D721Med (cell line): ENCODE results near the gene B3GNT5.

Experiments
- DNase-seq: peaks from one replicate; pipeline ENCODE4 v3.0.0; 2011; ENCODE audit warnings: low spot score; ENCODE audit not compliant: insufficient read length
- FAIRE-seq: peaks from 2 replicates; lab custom pipeline; 2011; peaks lifted over from hg19 to GRCh38; lab: Jason Lieb, UNC
- TF ChIP-seq, protein P1 (sequence below): IDR thresholded peaks from 2 replicates; pipeline ENCODE4 v1.5.1; 2012; ENCODE audit warnings: mild to moderate bottlenecking, control low read depth; ENCODE audit not compliant: insufficient read depth; ENCODE audit errors: missing control alignments

The B3GNT5 gene

DNA sequence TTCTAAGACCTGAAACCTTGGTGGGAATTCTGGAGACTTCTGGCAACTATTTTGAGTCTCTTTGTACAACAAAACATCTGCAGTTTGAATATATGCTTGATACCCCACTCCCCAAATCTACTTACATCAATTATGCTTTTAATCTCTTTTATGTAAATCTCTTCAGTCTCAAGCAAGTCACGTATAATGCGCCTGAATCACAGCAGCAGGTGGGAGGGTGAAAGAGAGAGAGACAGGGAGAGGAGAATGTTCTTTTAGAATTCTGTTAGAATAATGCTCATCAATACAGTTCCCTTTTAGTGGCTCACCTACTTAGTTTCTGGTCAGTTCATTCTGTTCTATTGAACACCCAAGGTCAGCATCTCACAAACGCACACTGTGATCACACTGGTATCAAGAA, 22.2 kb upstream of the B3GNT5 start:
- TF ChIP-seq, protein P1, sequence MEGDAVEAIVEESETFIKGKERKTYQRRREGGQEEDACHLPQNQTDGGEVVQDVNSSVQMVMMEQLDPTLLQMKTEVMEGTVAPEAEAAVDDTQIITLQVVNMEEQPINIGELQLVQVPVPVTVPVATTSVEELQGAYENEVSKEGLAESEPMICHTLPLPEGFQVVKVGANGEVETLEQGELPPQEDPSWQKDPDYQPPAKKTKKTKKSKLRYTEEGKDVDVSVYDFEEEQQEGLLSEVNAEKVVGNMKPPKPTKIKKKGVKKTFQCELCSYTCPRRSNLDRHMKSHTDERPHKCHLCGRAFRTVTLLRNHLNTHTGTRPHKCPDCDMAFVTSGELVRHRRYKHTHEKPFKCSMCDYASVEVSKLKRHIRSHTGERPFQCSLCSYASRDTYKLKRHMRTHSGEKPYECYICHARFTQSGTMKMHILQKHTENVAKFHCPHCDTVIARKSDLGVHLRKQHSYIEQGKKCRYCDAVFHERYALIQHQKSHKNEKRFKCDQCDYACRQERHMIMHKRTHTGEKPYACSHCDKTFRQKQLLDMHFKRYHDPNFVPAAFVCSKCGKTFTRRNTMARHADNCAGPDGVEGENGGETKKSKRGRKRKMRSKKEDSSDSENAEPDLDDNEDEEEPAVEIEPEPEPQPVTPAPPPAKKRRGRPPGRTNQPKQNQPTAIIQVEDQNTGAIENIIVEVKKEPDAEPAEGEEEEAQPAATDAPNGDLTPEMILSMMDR = no peak
- FAIRE-seq (no peak), DNase-seq (no peak)

DNA sequence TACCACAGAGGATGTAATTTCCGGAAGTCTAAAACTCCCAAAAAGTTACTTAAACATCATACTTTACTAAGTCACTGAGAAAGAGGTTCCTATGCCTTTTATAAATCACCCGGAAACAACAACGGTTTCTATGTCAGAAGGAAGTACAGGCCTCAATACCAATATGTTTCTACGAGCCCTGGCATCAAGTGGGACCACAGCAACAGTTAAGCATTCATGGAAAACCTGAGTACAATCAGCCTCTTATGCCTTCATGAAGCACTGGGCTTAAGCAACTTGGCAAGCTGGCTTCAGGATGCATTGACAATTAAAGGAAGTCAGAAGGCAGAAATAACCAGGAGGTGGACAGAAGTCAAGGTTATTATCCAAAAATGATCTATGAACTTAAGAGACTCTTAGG, 19.1 kb upstream of the B3GNT5 start:
- FAIRE-seq (no peak), DNase-seq (no peak)
- TF ChIP-seq, protein P1 = no peak

DNA sequence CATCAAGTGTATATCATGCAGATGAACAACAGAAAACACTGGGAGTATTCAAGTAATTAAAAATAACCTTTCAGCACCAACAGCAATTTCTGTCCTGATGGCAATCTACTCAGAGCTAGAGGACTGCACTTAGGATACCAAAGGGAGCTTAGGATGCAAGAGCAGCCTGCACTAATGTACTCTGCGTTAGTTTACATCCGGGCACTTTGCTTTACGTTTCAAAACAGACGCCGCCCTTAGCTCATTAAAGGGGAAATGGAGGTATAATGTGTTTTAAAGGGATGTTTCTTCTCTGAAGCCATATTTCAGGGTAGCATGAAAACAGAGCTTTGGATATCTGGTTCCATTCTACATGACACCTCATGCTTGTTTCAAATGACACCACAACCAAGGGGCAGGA, 14.0 kb upstream of the B3GNT5 start:
- DNase-seq = no peak

DNA sequence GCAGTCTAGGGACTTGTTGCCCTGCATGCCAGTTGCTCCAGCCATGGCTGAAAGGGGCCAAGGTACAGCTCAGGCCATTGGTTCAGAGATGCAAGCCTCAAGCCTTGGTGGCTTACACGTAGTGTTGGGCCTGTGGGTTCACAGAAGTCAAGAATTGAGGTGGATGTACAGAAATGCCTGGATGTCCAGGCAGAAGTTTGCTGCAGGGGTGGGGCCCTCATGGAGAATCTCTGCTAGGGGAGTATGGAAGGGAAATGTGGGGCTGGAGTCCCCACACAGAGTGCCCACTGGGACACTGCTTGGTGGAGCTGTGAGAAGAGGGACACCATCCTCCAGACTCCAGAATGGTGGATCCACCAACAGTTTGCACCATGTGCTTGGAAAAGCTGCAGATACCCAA, 10.6 kb upstream of the B3GNT5 start:
- TF ChIP-seq, protein P1 = no peak

More for the DNA sequence above, 14.0 kb upstream of the B3GNT5 start:
- FAIRE-seq = no peak
- TF ChIP-seq, protein P1 = no peak

DNA sequence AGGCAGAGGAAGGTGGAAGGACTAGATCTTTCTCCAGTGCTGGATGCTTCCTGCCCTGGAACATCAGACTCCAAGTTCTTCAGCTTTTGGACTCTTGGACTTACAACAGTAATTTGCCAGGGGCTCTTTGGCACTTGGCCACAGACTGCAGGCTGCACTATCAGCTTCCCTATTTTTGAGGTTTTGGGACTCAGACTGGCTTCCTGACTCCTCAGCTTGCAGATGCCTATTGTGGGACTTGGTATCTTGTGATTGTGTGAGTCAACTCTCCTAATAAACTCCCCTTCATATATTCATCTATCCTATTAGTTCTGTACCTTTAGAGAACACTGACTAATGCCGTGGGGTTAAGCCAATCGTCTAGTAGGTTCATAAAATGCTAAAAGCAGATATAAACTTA, 8.8 kb upstream of the B3GNT5 start:
- DNase-seq = no peak
- FAIRE-seq = no peak
- TF ChIP-seq, protein P1 = no peak

More for the DNA sequence above, 10.6 kb upstream of the B3GNT5 start:
- no peak for DNase-seq
- no peak for FAIRE-seq

DNA sequence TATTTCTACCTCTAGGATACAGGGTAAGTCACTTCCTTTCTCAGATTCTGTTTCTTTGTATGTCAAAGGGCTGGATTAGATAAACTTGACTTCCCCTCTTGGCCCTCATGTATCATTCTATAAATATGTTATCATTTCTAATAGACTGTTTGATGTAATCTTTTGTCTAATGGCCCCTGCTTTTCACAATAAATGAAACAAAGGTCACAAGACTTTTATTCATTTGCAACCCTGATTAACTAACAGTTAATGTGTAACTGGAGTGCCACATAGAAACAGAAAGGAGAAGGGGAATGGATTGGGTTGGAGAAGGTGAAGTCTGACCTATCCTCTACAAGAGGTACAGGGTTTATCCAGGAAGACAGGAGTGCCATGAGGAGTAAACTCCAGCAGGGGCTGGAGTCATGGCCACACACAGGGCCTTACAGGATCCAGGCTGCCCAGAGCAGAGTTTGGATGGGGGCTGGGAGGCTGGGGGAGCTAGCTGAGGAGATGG, 8.0 kb upstream of the B3GNT5 start:
- TF ChIP-seq, protein P1 = no peak
- FAIRE-seq (no peak), DNase-seq (no peak)

DNA sequence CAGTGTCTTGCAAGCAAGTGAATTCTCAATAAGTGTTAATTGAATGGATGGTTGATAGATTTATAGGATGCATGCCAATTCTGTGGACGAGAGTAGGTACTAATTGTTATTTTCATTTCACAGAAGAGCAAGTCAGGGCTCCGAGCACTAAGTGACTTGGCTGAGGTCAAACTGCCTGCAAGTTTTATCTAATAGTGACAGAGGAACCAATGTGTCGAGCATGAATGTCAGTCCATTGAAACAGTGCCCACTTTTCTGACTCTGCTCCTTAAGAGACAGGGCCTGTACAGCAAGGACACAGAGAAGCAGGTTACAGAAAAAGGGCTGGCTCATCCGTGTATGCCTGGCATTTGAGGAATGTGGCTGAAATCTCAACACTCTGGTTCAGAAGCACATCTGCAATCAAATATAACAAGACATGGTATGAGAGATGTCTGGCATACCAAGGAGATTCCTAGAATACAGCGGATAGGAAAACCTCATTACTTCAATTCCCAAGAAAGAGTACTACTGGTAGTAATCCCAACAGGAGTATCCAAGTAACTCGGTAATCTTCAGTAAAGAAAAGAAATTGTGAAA, 6.0 kb upstream of the B3GNT5 start:
- FAIRE-seq (no peak), DNase-seq (no peak)
- TF ChIP-seq, protein P1 = no peak
